ENCODE measurements around the gene MGAT4C.
"Not testable (repeated sequence)": the region's sequence is repeated elsewhere in the genome, so short reads cannot be mapped to it uniquely, and the experiment has no call there.

MGAT4C gene

GRCh38 chr12:86256163-86256562 is at the start of gene MGAT4C:
TSS of gene MGAT4C (minus strand) at chr12:86256391.
- in situ Hi-C loops (cut with HindIII; ENCODE audit: low pct_ligation_motif_present, low sequenced_read_pairs) = no loop called here
- H3K4me3 ChIP-seq (ENCODE audit: low read depth, low read length) = no peak within 1 kb of the TSS
- H3K27me3 ChIP-seq (replicated peaks) = no peaks in the 10 kb centered on the region
- no peak within 1 kb of the TSS for H3K27ac ChIP-seq
- TF ChIP-seq CTCF (IDR thresholded peaks at IDR 0.05; ENCODE audit: low read depth, low read length, missing control alignments) = no peak
- DNase-seq = no peak
- H3K36me3 ChIP-seq (replicated peaks) = no peaks in the 10 kb centered on the region

GRCh38 chr12:86296396-86296795 is 40.2 kb upstream of the MGAT4C start:
- H3K4me3 ChIP-seq (ENCODE audit: low read depth, low read length); DNase-seq; H3K27me3 ChIP-seq (replicated peaks); in situ Hi-C loops (cut with HindIII; ENCODE audit: low pct_ligation_motif_present, low sequenced_read_pairs); H3K27ac ChIP-seq; H3K36me3 ChIP-seq (replicated peaks): not testable (repeated sequence)

- no peaks in the 10 kb centered on the region for H3K27me3 ChIP-seq (replicated peaks)
- H3K4me3 ChIP-seq (ENCODE audit: low read depth, low read length) = no peak overlapping the region
- TF ChIP-seq CTCF (IDR thresholded peaks at IDR 0.05; ENCODE audit: low read depth, low read length, missing control alignments) = no peak
- no peaks in the 10 kb centered on the region for H3K36me3 ChIP-seq (replicated peaks)
- in situ Hi-C loops (cut with HindIII; ENCODE audit: low pct_ligation_motif_present, low sequenced_read_pairs) = no loop called here
- no peak for DNase-seq
- no peak overlapping the region for H3K27ac ChIP-seq
Measured at GRCh38 chr12:86293682-86294240, 37.6 kb upstream of the MGAT4C start.

- no peaks in the 10 kb centered on the region for H3K27me3 ChIP-seq (replicated peaks)
- in situ Hi-C loops (cut with HindIII; ENCODE audit: low pct_ligation_motif_present, low sequenced_read_pairs) = no loop called here
- no peak overlapping the region for H3K27ac ChIP-seq
- DNase-seq = no peak
- no peak for TF ChIP-seq CTCF (IDR thresholded peaks at IDR 0.05; ENCODE audit: low read depth, low read length, missing control alignments)
- H3K36me3 ChIP-seq (replicated peaks) = no peaks in the 10 kb centered on the region
- no peak overlapping the region for H3K4me3 ChIP-seq (ENCODE audit: low read depth, low read length)
Measured at GRCh38 chr12:86292480-86292879, 36.3 kb upstream of the MGAT4C start.

GRCh38 chr12:86290615-86291014 is 34.4 kb upstream of the MGAT4C start:
- H3K27ac ChIP-seq = no peak overlapping the region
- H3K4me3 ChIP-seq (ENCODE audit: low read depth, low read length) = no peak overlapping the region
- DNase-seq = no peak
- H3K27me3 ChIP-seq (replicated peaks) = no peaks in the 10 kb centered on the region
- H3K36me3 ChIP-seq (replicated peaks) = no peaks in the 10 kb centered on the region
- no peak for TF ChIP-seq CTCF (IDR thresholded peaks at IDR 0.05; ENCODE audit: low read depth, low read length, missing control alignments)
- in situ Hi-C loops (cut with HindIII; ENCODE audit: low pct_ligation_motif_present, low sequenced_read_pairs) = no loop called here

- TF ChIP-seq CTCF (IDR thresholded peaks at IDR 0.05; ENCODE audit: low read depth, low read length, missing control alignments) = no peak
Measured at GRCh38 chr12:86286119-86286518, 29.9 kb upstream of the MGAT4C start.

More at GRCh38 chr12:86286119-86286518, 29.9 kb upstream of the MGAT4C start:
- no peak for DNase-seq
- H3K4me3 ChIP-seq (ENCODE audit: low read depth, low read length) = no peak overlapping the region
- H3K36me3 ChIP-seq (replicated peaks) = no peaks in the 10 kb centered on the region
- no peak overlapping the region for H3K27ac ChIP-seq
- H3K27me3 ChIP-seq (replicated peaks) = no peaks in the 10 kb centered on the region
- in situ Hi-C loops (cut with HindIII; ENCODE audit: low pct_ligation_motif_present, low sequenced_read_pairs) = no loop called here
